ENCODE results near the gene SUN3. TPM values are rescaled to one million over a fixed set of nuclear protein-coding genes. Genes with fewer than 3 reads are reported as not detected.

Gene SUN3
- total and polyA plus RNA-seq, 2 of the 4 experiments (the other 2 are of a cell fraction) = not detected

- Histone ChIP-seq H2BK5ac (ENCODE audit: low read depth, low read length, poor library complexity, severe bottlenecking) (no peak overlapping the region), H2BK120ac (ENCODE audit: low read depth, low read length) (no peak overlapping the region), H2AFZ (replicated peaks; ENCODE audit: low read length, poor library complexity) (no peak overlapping the region), H3K27me3 (ENCODE audit: control insufficient read depth, insufficient read depth, low read length) (no peaks in the 10 kb centered on the region), H3K36me3 (ENCODE audit: control insufficient read depth, insufficient read depth, low read length) (peaks cover 1% of the 10 kb centered on the region; the same call in 1 of the 2 replicates), H3K4me3 (ENCODE audit: insufficient read depth, low read depth, low read length) (no peak overlapping the region), H2BK20ac (ENCODE audit: low read depth, low read length) (no peak overlapping the region), H3K9ac (ENCODE audit: low read depth, low read length) (no peak overlapping the region), H3K56ac (ENCODE audit: extremely low read depth, insufficient read depth, low read length) (no peak overlapping the region), H3K23ac (ENCODE audit: low read depth, low read length) (no peak overlapping the region), H3K14ac (replicated peaks; ENCODE audit: low read depth, low read length) (no peak overlapping the region), H3K18ac (ENCODE audit: low read depth, low read length) (no peak overlapping the region), H3K9me3 (ENCODE audit: control insufficient read depth, insufficient read depth, low read length) (no peaks in the 10 kb centered on the region), H4K5ac (ENCODE audit: low read depth, low read length) (no peak overlapping the region), H3K27ac (ENCODE audit: insufficient read depth, low read length) (no peak overlapping the region), H3K4me1 (ENCODE audit: control insufficient read depth, insufficient read depth, low read length) (peaks cover 4% of the 10 kb centered on the region; the same call in 1 of the 2 replicates), H2AK9ac (replicated peaks; ENCODE audit: low read depth, low read length, poor library complexity) (no peak overlapping the region), H4K20me1 (ENCODE audit: insufficient read depth, low read length) (peaks cover 4% of the 10 kb centered on the region; the same call in 1 of the 2 replicates), H2AK5ac (ENCODE audit: low read depth, low read length) (no peak overlapping the region; the same call in 1 of the 2 replicates), H4K91ac (ENCODE audit: insufficient read depth, low read depth, low read length) (no peak overlapping the region), H3K4me2 (ENCODE audit: low read depth, low read length) (no peak overlapping the region), H3K79me1 (ENCODE audit: low read depth in 1 of 2, low read length in 2 of 2) (no peaks in the 10 kb centered on the region), H2BK15ac (ENCODE audit: low read depth, low read length) (no peak overlapping the region), H3K9me1 (ENCODE audit: insufficient read depth, low read length) (peaks cover 9% of the 10 kb centered on the region), H4K8ac (ENCODE audit: low read depth in 2 of 2, low read length in 2 of 2) (no peak overlapping the region), H3K4ac (ENCODE audit: low read depth, low read length) (no peak overlapping the region)
- ATAC-seq (ENCODE audit: low read depth) (no peak), DNase-seq (no peak)
- ChIA-PET POLR2A (ENCODE audit: unreplicated experiment) (no interaction called here), CTCF (no interaction called here)
- intact Hi-C loops (cut with micrococcal nuclease) = no loop called here
- no TSS peak for BruUV-seq (replicated peaks)
- TF ChIP-seq BHLHE40 (IDR thresholded peaks at IDR 0.05; ENCODE audit: low read depth, low read length) (no peak), FOS (IDR thresholded peaks at IDR 0.05; ENCODE audit: low read depth, low read length) (no peak), POLR2A (IDR thresholded peaks at IDR 0.05; ENCODE audit: low read depth, low read length) (no peak), MAFK (IDR thresholded peaks at IDR 0.05; ENCODE audit: low read depth, low read length) (no peak), RCOR1 (IDR thresholded peaks at IDR 0.05; ENCODE audit: insufficient replicate concordance, low read length) (no peak), USF2 (IDR thresholded peaks at IDR 0.05; ENCODE audit: low read depth, low read length) (no peak), CEBPB (IDR thresholded peaks at IDR 0.05; ENCODE audit: low read depth, low read length) (no peak), SMC3 (IDR thresholded peaks at IDR 0.05; ENCODE audit: low read depth, low read length) (no peak), NFE2L2 (IDR thresholded peaks at IDR 0.05; ENCODE audit: low read depth, low read length) (no peak), CHD1 (IDR thresholded peaks at IDR 0.05; ENCODE audit: low read depth, low read length) (no peak), MXI1 (IDR thresholded peaks at IDR 0.05; ENCODE audit: borderline replicate concordance, low read depth, low read length) (no peak), RFX5 (IDR thresholded peaks at IDR 0.05; ENCODE audit: low read depth, low read length) (no peak), CTCF (conservative IDR thresholded peaks at IDR 0.05; ENCODE audit: low read depth, low read length) (no peak), RAD21 (IDR thresholded peaks at IDR 0.05; ENCODE audit: low read length) (no peak), ELK1 (IDR thresholded peaks at IDR 0.05; ENCODE audit: borderline replicate concordance, low read depth, low read length) (no peak), MAZ (IDR thresholded peaks at IDR 0.05; ENCODE audit: borderline replicate concordance, low read depth, low read length) (no peak)
- dilution Hi-C loops (cut with HindIII; ENCODE audit: low sequenced_read_pairs, unreplicated experiment) = no loop called here
- in situ Hi-C loops (cut with MboI; ENCODE audit: low sequenced_read_pairs) = no loop called here
- WGBS, 2 experiments (ENCODE audit: extremely low coverage in 2 of 2, insufficient read length in 1 of 2) = no CpG with 5 or more reads among the region's 11 CpGs
Measured at GRCh38 chr7:47950714-47951113, 78.2 kb downstream of the SUN3 start.
